ENCODE measurements around the gene TMCO4.

TMCO4 gene

GRCh38 chr1:19813643-19813960 lies 13.9 kb upstream of the TMCO4 start:
- DNase-seq (ENCODE audit: low spot score) = no peak

DNA sequence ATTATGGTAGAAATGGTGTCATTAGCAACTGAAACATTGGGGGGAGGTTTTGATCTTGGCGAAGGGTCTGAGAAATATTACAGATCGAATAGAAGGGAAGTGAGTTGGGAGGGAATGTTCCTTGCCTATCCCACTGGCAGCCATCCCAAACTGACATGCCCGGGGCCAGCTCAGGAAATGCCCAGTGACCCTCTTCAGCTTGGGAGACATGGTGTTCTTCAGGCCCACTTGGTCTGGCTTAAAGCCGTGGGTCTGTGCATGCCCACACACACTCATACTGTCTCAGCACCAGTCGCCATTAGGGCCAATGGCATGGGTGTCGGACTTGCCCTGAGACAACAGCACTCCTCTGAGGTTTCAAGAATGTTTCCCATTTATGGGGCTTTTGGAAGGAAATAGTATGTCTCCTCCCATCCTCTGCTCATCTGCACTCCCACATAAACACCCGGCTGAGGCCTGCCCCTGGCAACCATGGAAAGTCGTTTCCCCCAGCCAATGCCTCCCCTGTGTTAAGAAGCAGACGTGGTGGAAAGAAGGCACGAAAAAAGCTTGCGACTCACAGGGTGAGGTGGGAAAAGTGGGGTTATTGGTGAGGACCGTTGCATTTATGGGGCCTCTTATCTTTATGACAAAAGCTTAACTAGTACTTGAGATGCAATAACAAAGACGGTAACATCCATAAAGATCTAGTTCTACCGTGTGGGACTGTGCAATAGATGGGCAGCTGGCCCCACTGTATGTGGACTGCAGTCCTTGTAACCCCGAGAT lies 13.3 kb upstream of the TMCO4 start:
- DNase-seq (ENCODE audit: low spot score) = no peak

DNA sequence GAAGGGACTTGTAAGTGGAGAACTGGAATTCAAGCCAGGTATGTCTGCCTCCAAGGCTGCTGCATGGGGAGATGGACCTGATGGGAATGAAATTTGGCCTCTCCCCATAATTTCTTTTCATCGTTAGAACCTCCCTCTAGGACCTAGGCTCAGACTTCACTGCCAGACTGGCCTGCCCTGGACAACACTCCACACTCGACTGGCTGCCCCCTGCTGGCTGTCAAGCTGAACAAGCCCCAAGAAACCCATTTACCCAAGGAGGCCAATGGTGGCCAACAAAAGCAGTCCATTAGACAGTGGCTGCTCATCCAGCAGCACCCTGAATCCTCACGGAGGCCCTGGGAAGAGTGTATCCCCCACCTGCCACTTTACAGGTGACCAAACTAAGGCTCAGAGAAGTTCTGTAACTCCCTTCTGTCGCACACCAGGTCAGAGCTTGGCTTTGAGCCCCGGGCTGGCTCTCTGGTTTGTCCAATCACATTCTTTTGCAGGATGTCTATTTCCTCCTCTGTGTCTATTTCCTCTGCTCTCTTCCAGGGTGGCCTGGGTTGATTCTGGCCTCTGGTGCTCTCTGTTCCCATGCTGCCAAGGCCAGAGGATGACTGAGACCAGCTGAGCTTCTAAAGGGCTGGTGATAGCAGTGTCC lies 11.6 kb upstream of the TMCO4 start:
- DNase-seq (ENCODE audit: low spot score) = peak; percentile 53

- no peak for DNase-seq (ENCODE audit: low spot score)
Measured at GRCh38 chr1:19809044-19809750, 9.5 kb upstream of the TMCO4 start.

DNA sequence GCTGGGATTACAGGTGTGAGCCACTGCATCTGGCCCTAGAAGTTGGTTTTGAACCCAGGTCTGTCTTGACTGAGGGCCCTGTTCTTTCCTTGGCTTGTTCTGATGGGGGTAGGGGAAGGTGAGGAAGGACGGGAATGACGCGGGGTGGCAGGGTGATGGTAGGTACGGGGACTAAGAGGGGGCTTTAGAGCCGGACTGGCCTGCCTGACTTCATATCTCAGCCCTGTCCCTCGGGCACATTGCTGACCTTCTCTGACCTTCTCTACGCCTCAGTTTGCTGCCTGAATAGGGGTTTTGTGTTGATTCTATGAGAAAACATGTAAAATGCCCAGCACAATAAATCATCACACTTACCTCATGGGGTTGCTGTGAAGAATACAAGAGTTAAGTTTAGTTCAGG lies 8.6 kb upstream of the TMCO4 start:
- no peak for DNase-seq (ENCODE audit: low spot score)

DNA sequence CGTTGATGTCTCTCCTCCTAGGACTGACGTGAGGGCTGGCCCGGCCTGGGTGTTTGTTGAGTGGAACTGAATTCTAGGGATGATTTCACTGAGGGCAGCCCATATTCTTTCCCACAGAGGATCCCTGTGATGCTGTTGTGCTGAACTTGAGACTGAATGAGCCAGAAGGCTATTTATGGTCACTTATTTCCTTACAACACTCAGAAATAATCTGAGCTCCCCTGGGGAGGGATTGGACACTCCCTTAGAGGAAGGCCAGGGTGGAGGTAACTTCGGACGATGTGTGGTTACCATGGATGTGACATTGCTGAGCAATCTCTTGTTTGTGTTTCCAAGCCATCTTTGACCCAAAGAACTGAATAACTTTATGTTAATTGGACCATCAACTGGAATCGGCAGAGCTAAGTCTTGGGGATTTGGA lies 5.1 kb upstream of the TMCO4 start:
- no peak for DNase-seq (ENCODE audit: low spot score)

GRCh38 chr1:19802269-19802668 lies 2.6 kb upstream of the TMCO4 start:
- no peak for DNase-seq (ENCODE audit: low spot score)

- DNase-seq (ENCODE audit: low spot score) = peak; percentile 34
Measured at GRCh38 chr1:19800076-19800804, 524 bp upstream of the TMCO4 start.

- DNase-seq (ENCODE audit: low spot score) = no peak
Measured at GRCh38 chr1:19798486-19799229, 1.1 kb downstream of the TMCO4 start.

GRCh38 chr1:19797827-19798226 lies 1.9 kb downstream of the TMCO4 start:
- no peak for DNase-seq (ENCODE audit: low spot score)

GRCh38 chr1:19794583-19794982 lies 5.1 kb downstream of the TMCO4 start:
- no peak for DNase-seq (ENCODE audit: low spot score)

GRCh38 chr1:19793360-19794046 lies 6.2 kb downstream of the TMCO4 start:
- DNase-seq (ENCODE audit: low spot score) = no peak

- no peak for DNase-seq (ENCODE audit: low spot score)
Measured at GRCh38 chr1:19792237-19793002, 7.3 kb downstream of the TMCO4 start.

DNA sequence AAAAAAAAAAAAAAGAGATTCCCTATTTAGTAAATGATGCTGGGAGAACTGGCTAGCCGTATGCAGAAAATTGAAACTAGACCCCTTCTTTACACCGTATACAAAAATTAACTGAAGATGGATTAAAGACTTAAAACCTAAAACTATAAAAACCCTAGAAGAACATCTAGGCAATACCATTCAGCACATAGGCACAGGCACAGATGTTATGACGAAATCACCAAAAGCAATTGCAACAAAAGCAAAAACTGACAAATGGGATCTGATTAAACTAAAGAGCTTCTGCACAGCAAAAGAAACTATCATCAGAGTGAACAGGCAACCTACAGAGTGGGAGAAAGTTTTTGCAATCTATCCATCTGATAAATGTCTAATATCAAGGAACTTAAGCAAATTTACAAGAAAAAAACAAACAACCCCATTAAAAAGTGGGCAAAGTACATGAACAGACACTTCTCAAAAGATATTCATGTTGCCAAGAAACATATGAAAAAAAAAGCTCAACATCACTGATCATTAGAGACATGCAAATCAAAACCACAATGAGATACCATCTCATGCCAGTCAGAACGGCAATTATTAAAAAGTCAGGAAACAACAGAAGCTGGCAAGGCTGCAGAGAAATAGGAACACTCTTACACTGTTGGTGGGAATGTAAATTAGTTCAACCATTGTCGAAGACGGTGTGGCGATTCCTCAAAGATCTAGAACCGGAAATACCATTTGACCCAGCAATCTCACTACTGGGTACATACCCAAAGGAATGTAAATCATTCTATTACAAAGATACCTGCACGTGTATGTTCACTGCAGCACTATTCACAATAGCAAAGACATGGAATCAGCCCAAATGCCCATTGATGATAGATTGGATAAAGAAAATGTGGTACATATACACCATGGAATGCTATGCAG lies 9.4 kb downstream of the TMCO4 start:
- peak; percentile 3 for DNase-seq (ENCODE audit: low spot score)

DNA sequence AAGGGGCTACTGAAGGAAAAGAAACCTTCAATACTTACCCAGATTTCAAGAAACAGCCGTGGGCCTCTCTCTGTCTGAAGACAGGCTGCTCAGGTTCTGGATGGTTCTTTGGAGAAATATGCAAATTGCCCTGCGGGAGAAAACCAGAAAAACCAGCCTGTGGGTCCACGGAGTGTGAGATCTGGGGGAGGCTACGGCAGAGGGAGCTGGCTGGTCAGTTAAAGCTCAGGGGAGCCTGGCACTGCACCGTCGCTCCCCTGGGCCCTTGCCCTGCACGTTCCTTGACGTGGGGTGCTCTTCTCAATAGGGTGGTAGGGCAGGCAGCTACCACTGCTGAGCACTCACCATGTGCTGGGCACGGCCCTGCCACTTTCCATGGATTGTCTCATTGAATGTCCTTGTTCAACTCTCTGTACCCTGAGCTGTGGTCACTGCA lies 12.7 kb downstream of the TMCO4 start:
- DNase-seq (ENCODE audit: low spot score) = no peak

DNA sequence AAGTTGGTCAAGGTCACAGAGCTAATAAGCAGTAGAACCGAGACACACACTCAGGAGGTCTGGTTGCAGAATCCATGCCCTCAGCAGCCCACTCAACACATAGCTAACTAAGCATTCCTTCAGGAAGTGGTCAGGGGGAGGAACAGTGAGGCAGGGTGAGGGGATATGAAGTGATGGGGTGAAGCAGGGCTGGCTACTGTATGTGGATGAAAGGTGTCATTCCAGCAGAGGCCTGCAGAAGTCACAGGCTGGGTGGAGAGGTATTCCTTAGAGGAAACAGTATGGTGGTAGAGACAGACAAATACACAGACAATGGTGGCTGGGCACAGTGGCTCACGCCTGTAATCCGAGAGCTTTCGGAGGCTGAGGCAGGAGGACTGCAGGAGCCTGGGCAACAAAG lies 14.1 kb downstream of the TMCO4 start:
- DNase-seq (ENCODE audit: low spot score) = no peak

GRCh38 chr1:19780267-19780877 lies 19.3 kb downstream of the TMCO4 start:
- no peak for DNase-seq (ENCODE audit: low spot score)

GRCh38 chr1:19776933-19777332 lies 22.8 kb downstream of the TMCO4 start:
- no peak for DNase-seq (ENCODE audit: low spot score)

DNA sequence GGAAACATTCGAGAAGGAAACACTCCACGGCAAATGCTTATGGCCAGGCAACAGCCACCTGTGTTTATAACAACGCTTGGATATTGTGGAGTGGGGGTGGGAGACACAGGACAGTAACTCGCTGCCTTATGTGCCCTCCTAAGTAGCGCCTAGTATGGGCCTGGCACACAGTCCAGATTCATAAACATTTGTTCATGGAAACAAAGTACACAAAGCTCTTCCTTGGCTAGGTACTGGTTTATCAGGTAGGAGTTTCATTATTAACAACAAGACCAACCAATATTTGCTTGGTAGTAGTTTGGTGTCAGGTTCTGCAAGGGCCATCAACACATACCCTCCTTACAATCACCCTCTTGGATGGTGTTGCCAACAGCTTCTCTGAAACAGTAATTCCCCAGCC lies 23.4 kb downstream of the TMCO4 start:
- DNase-seq (ENCODE audit: low spot score) = no peak

Measured in CD4-positive, alpha-beta T cell treated with Interleukin-15 for 4 hours (primary cell).